PFSK-1 (cell line): ENCODE results near the gene TNFAIP1.

Experiments used
- FOXP2 ChIP-seq: optimal IDR thresholded peaks from 2 replicates; pipeline ENCODE3; 2011; ENCODE audit warnings: borderline replicate concordance, control low read depth, inconsistent platforms; ENCODE audit not compliant: insufficient read depth; ENCODE audit errors: extremely low read length, extremely low read depth
- POLR2AphosphoS5 ChIP-seq: IDR thresholded peaks from 2 replicates; pipeline ENCODE4 v1.6.1; 2012; ENCODE audit warnings: low read depth, mild to moderate bottlenecking, control low read depth, low read length, moderate library complexity
- REST ChIP-seq, 2 experiments: IDR thresholded peaks; 2 replicates each; pipeline versions ENCODE4 v1.6.1 to v1.8.0; 2011 to 2012; ENCODE audit warnings: low read depth in 2 of 2, low read length in 2 of 2, control low read depth in 1 of 2, inconsistent platforms in 1 of 2, mild to moderate bottlenecking in 1 of 2, moderate library complexity in 1 of 2; ENCODE audit not compliant: insufficient read depth in 1 of 2
- SIN3A ChIP-seq: IDR thresholded peaks from 2 replicates; pipeline ENCODE4 v1.6.1; 2012; ENCODE audit warnings: mild to moderate bottlenecking, low read length, moderate library complexity, borderline replicate concordance; ENCODE audit not compliant: insufficient read depth
- TAF1 ChIP-seq: IDR thresholded peaks from 2 replicates; pipeline ENCODE4 v1.6.1; 2012; ENCODE audit warnings: low read length, control low read depth, borderline replicate concordance; ENCODE audit not compliant: insufficient read depth

Gene TNFAIP1

GRCh38 chr17:28381141-28381825, 45.7 kb downstream of the TNFAIP1 start:
- TF ChIP-seq TAF1 (no peak), FOXP2 (no peak), SIN3A (no peak), POLR2AphosphoS5 (no peak), REST (IDR thresholded peaks at IDR 0.05; ENCODE audit: insufficient read depth in 1 of 2, low read depth in 2 of 2, low read length in 2 of 2) (no peak)

- TF ChIP-seq SIN3A (no peak), POLR2AphosphoS5 (no peak), REST (IDR thresholded peaks at IDR 0.05; ENCODE audit: insufficient read depth in 1 of 2, low read depth in 2 of 2, low read length in 2 of 2) (no peak), TAF1 (no peak), FOXP2 (no peak)
Measured at GRCh38 chr17:28384281-28385036, 48.9 kb downstream of the TNFAIP1 start.

GRCh38 chr17:28385037-28385400, 49.5 kb downstream of the TNFAIP1 start:
- TF ChIP-seq TAF1 (no peak), SIN3A (no peak), FOXP2 (no peak), POLR2AphosphoS5 (no peak), REST (IDR thresholded peaks at IDR 0.05; ENCODE audit: insufficient read depth in 1 of 2, low read depth in 2 of 2, low read length in 2 of 2) (no peak)

- TF ChIP-seq SIN3A = no peak
Measured at GRCh38 chr17:28385406-28385805, 49.8 kb downstream of the TNFAIP1 start.

- TF ChIP-seq TAF1 (no peak), REST (IDR thresholded peaks at IDR 0.05; ENCODE audit: insufficient read depth in 1 of 2, low read depth in 2 of 2, low read length in 2 of 2) (no peak), FOXP2 (no peak), POLR2AphosphoS5 (no peak), SIN3A (no peak)
Measured at GRCh38 chr17:28386391-28386790, 50.8 kb downstream of the TNFAIP1 start.
